ENCODE data around the gene SDK1.
"Not testable (repeated sequence)": the region's sequence is repeated elsewhere in the genome, so short reads cannot be mapped to it uniquely, and the experiment has no call there.

The SDK1 gene

GRCh38 chr7:4080954-4081353, 779.9 kb downstream of the SDK1 start:
- DNase-seq, result no peak

GRCh38 chr7:4083513-4083912, 782.5 kb downstream of the SDK1 start:
- DNase-seq, result no peak

GRCh38 chr7:4084271-4084670, 783.2 kb downstream of the SDK1 start:
- no peak for DNase-seq

GRCh38 chr7:4085937-4086691, 785.1 kb downstream of the SDK1 start:
- no peak for DNase-seq

GRCh38 chr7:4086723-4087122, 785.7 kb downstream of the SDK1 start:
- no peak for DNase-seq

GRCh38 chr7:4091767-4092166, 790.7 kb downstream of the SDK1 start:
- no peak for DNase-seq

- no peak for DNase-seq
These were observed 792.0 kb downstream of the SDK1 start for GRCh38 chr7:4093035-4093434.

GRCh38 chr7:4093483-4093882, 792.4 kb downstream of the SDK1 start:
- no peak for DNase-seq

GRCh38 chr7:4094158-4094557, 793.1 kb downstream of the SDK1 start:
- not testable (repeated sequence) for DNase-seq

- DNase-seq, result no peak
These were observed 796.1 kb downstream of the SDK1 start for GRCh38 chr7:4097001-4097609.

- DNase-seq, result no peak
These were observed 797.1 kb downstream of the SDK1 start for GRCh38 chr7:4098169-4098568.

- no peak for DNase-seq
These were observed 798.6 kb downstream of the SDK1 start for GRCh38 chr7:4099651-4100050.

GRCh38 chr7:4100148-4100547, 799.1 kb downstream of the SDK1 start:
- no peak for DNase-seq

- DNase-seq, result no peak
These were observed 799.6 kb downstream of the SDK1 start for GRCh38 chr7:4100691-4101090.

- no peak for DNase-seq
These were observed 801.3 kb downstream of the SDK1 start for GRCh38 chr7:4102231-4102841.

- peak; percentile 7 for DNase-seq
These were observed 802.5 kb downstream of the SDK1 start for GRCh38 chr7:4103352-4104091.

GRCh38 chr7:4107839-4108238, 806.8 kb downstream of the SDK1 start:
- no peak for DNase-seq

- DNase-seq, result no peak
These were observed 807.9 kb downstream of the SDK1 start for GRCh38 chr7:4108951-4109350.

- no peak for DNase-seq
These were observed 808.5 kb downstream of the SDK1 start for GRCh38 chr7:4109481-4110110.

GRCh38 chr7:4110438-4110837, 809.4 kb downstream of the SDK1 start:
- DNase-seq, result no peak

GRCh38 chr7:4111166-4111565, 810.1 kb downstream of the SDK1 start:
- no peak for DNase-seq

GRCh38 chr7:4113271-4113670, 812.2 kb downstream of the SDK1 start:
- no peak for DNase-seq

GRCh38 chr7:4113976-4114375, 812.9 kb downstream of the SDK1 start:
- no peak for DNase-seq
